ENCODE data around the gene LRCH1.

Gene LRCH1

GRCh38 chr13:46603165-46603603, 50.2 kb downstream of the LRCH1 start:
- Mint-ChIP-seq H3K36me3 (ENCODE audit: low read depth) (peaks cover 4% of the 10 kb centered on the region), H3K27me3 (no peaks in the 10 kb centered on the region), H3K4me1 (ENCODE audit: low read depth) (peaks cover 86% of the 10 kb centered on the region), H3K27ac (no peak overlapping the region), H3K9me3 (peaks cover 4% of the 10 kb centered on the region), H3K4me3 (no peak overlapping the region)

GRCh38 chr13:46604226-46604990, 51.4 kb downstream of the LRCH1 start:
- no peaks in the 10 kb centered on the region for H3K27me3 Mint-ChIP-seq
- no peak overlapping the region for H3K4me3 Mint-ChIP-seq
- H3K4me1 Mint-ChIP-seq (ENCODE audit: low read depth): peaks cover 84% of the 10 kb centered on the region
- H3K27ac Mint-ChIP-seq: no peak overlapping the region
- no peaks in the 10 kb centered on the region for H3K9me3 Mint-ChIP-seq
- no peaks in the 10 kb centered on the region for H3K36me3 Mint-ChIP-seq (ENCODE audit: low read depth)

GRCh38 chr13:46605076-46605824, 52.3 kb downstream of the LRCH1 start:
- H3K27me3 Mint-ChIP-seq: no peaks in the 10 kb centered on the region
- H3K4me1 Mint-ChIP-seq (ENCODE audit: low read depth): peaks cover 87% of the 10 kb centered on the region
- no peak overlapping the region for H3K4me3 Mint-ChIP-seq
- H3K9me3 Mint-ChIP-seq: no peaks in the 10 kb centered on the region
- no peaks in the 10 kb centered on the region for H3K36me3 Mint-ChIP-seq (ENCODE audit: low read depth)
- H3K27ac Mint-ChIP-seq: peak overlapping the region; percentile 85

GRCh38 chr13:46605825-46606554, 53.0 kb downstream of the LRCH1 start:
- H3K27ac Mint-ChIP-seq: peak overlapping the region; percentile 85
- H3K9me3 Mint-ChIP-seq: no peaks in the 10 kb centered on the region
- H3K4me3 Mint-ChIP-seq: peak overlapping the region; percentile 45
- H3K36me3 Mint-ChIP-seq (ENCODE audit: low read depth): no peaks in the 10 kb centered on the region
- no peaks in the 10 kb centered on the region for H3K27me3 Mint-ChIP-seq
- H3K4me1 Mint-ChIP-seq (ENCODE audit: low read depth): peaks cover 81% of the 10 kb centered on the region

- peak overlapping the region; percentile 45 for H3K4me3 Mint-ChIP-seq
- no peaks in the 10 kb centered on the region for H3K36me3 Mint-ChIP-seq (ENCODE audit: low read depth)
- H3K9me3 Mint-ChIP-seq: no peaks in the 10 kb centered on the region
- no peaks in the 10 kb centered on the region for H3K27me3 Mint-ChIP-seq
- peaks cover 75% of the 10 kb centered on the region for H3K4me1 Mint-ChIP-seq (ENCODE audit: low read depth)
- H3K27ac Mint-ChIP-seq: peak overlapping the region; percentile 85
Measured at GRCh38 chr13:46606970-46607369, 54.0 kb downstream of the LRCH1 start.

GRCh38 chr13:46607768-46608564, 55.0 kb downstream of the LRCH1 start:
- Mint-ChIP-seq H3K4me1 (ENCODE audit: low read depth) (peaks cover 70% of the 10 kb centered on the region), H3K27ac (peak overlapping the region; percentile 85), H3K27me3 (no peaks in the 10 kb centered on the region), H3K4me3 (peak overlapping the region; percentile 45), H3K36me3 (ENCODE audit: low read depth) (no peaks in the 10 kb centered on the region), H3K9me3 (no peaks in the 10 kb centered on the region)

- peaks cover 67% of the 10 kb centered on the region for H3K4me1 Mint-ChIP-seq (ENCODE audit: low read depth)
- no peaks in the 10 kb centered on the region for H3K27me3 Mint-ChIP-seq
- no peak overlapping the region for H3K27ac Mint-ChIP-seq
- no peaks in the 10 kb centered on the region for H3K36me3 Mint-ChIP-seq (ENCODE audit: low read depth)
- H3K9me3 Mint-ChIP-seq: no peaks in the 10 kb centered on the region
- H3K4me3 Mint-ChIP-seq: no peak overlapping the region
Measured at GRCh38 chr13:46609052-46609451, 56.1 kb downstream of the LRCH1 start.

GRCh38 chr13:46609726-46610125, 56.8 kb downstream of the LRCH1 start:
- Mint-ChIP-seq H3K27me3 (no peaks in the 10 kb centered on the region), H3K9me3 (no peaks in the 10 kb centered on the region), H3K4me1 (ENCODE audit: low read depth) (peaks cover 66% of the 10 kb centered on the region), H3K36me3 (ENCODE audit: low read depth) (no peaks in the 10 kb centered on the region), H3K4me3 (no peak overlapping the region), H3K27ac (no peak overlapping the region)

- Mint-ChIP-seq H3K9me3 (no peaks in the 10 kb centered on the region), H3K27ac (no peak overlapping the region), H3K4me3 (no peak overlapping the region), H3K27me3 (no peaks in the 10 kb centered on the region), H3K4me1 (ENCODE audit: low read depth) (peaks cover 64% of the 10 kb centered on the region), H3K36me3 (ENCODE audit: low read depth) (no peaks in the 10 kb centered on the region)
Measured at GRCh38 chr13:46612267-46612666, 59.3 kb downstream of the LRCH1 start.

GRCh38 chr13:46613409-46614049, 60.6 kb downstream of the LRCH1 start:
- H3K27me3 Mint-ChIP-seq: no peaks in the 10 kb centered on the region
- no peaks in the 10 kb centered on the region for H3K9me3 Mint-ChIP-seq
- no peaks in the 10 kb centered on the region for H3K36me3 Mint-ChIP-seq (ENCODE audit: low read depth)
- no peak overlapping the region for H3K27ac Mint-ChIP-seq
- H3K4me3 Mint-ChIP-seq: no peak overlapping the region
- peaks cover 62% of the 10 kb centered on the region for H3K4me1 Mint-ChIP-seq (ENCODE audit: low read depth)

GRCh38 chr13:46614582-46614981, 61.6 kb downstream of the LRCH1 start:
- H3K9me3 Mint-ChIP-seq: no peaks in the 10 kb centered on the region
- H3K27ac Mint-ChIP-seq: no peak overlapping the region
- H3K4me1 Mint-ChIP-seq (ENCODE audit: low read depth): peaks cover 64% of the 10 kb centered on the region
- H3K4me3 Mint-ChIP-seq: no peak overlapping the region
- H3K27me3 Mint-ChIP-seq: no peaks in the 10 kb centered on the region
- H3K36me3 Mint-ChIP-seq (ENCODE audit: low read depth): no peaks in the 10 kb centered on the region

- Mint-ChIP-seq H3K27me3 (no peaks in the 10 kb centered on the region), H3K27ac (no peak overlapping the region), H3K9me3 (no peaks in the 10 kb centered on the region), H3K4me3 (no peak overlapping the region), H3K36me3 (ENCODE audit: low read depth) (no peaks in the 10 kb centered on the region), H3K4me1 (ENCODE audit: low read depth) (peaks cover 69% of the 10 kb centered on the region)
Measured at GRCh38 chr13:46615888-46616531, 63.0 kb downstream of the LRCH1 start.

- H3K27me3 Mint-ChIP-seq: no peaks in the 10 kb centered on the region
- H3K4me3 Mint-ChIP-seq: no peak overlapping the region
- no peaks in the 10 kb centered on the region for H3K36me3 Mint-ChIP-seq (ENCODE audit: low read depth)
- H3K27ac Mint-ChIP-seq: no peak overlapping the region
- H3K4me1 Mint-ChIP-seq (ENCODE audit: low read depth): peaks cover 71% of the 10 kb centered on the region
- no peaks in the 10 kb centered on the region for H3K9me3 Mint-ChIP-seq
Measured at GRCh38 chr13:46617229-46617721, 64.3 kb downstream of the LRCH1 start.

Measured in stimulated activated naive CD8-positive, alpha-beta T cell treated with anti-CD3 and anti-CD28 coated beads, Interleukin-15, Interleukin-2, amounts not matched to agents 100 ng/mL and 50 ng/mL, for 24 hours (primary cell).